Measurements from ENCODE around the gene P2RY6.

P2RY6 gene

GRCh38 chr11:73340164-73340563 is 68.0 kb downstream of the P2RY6 start:
- DNase-seq: no peak

GRCh38 chr11:73342633-73343032 is 70.5 kb downstream of the P2RY6 start:
- no peak for DNase-seq

- DNase-seq: no peak
Observed at GRCh38 chr11:73343076-73343873, 71.1 kb downstream of the P2RY6 start.

- DNase-seq: no peak
Observed at GRCh38 chr11:73344191-73344607, 72.1 kb downstream of the P2RY6 start.

- no peak for DNase-seq
Observed at GRCh38 chr11:73345481-73346160, 73.5 kb downstream of the P2RY6 start.

- DNase-seq: no peak
Observed at GRCh38 chr11:73346186-73346935, 74.2 kb downstream of the P2RY6 start.

GRCh38 chr11:73347067-73347466 is 74.9 kb downstream of the P2RY6 start:
- DNase-seq: no peak
